Right cardiac atrium (tissue), 5 donors: ENCODE data around the gene ZFP91. TPM values are rescaled to one million over a fixed set of nuclear protein-coding genes. Genes with fewer than 3 reads are reported as not detected.

ENCODE experiments used
- ATAC-seq, 2 donors: fragments of 200-7000 bp; cut with Tn5 transposase; one replicate each; pipeline versions ENCODE4 v1.8.0 to v1.9.1; 2020; ENCODE audit warnings: moderate library complexity in 2 of 2, mild to moderate bottlenecking in 1 of 2
- DNase-seq, 3 donors: peaks; one replicate each; pipeline ENCODE4 v3.0.0-alpha.2; 2020
- H3K27ac ChIP-seq: one replicate; pipeline ENCODE4 v1.5.1; 2013; ENCODE audit warnings: mild to moderate bottlenecking, low read length, control low read depth, moderate library complexity
- H3K27me3 ChIP-seq: one replicate; pipeline ENCODE4 v1.6.1; 2013; ENCODE audit not compliant: control insufficient read depth, insufficient read depth
- H3K4me1 ChIP-seq: one replicate; pipeline ENCODE4 v1.6.1; 2013; ENCODE audit warnings: low read length; ENCODE audit not compliant: control insufficient read depth, insufficient read depth
- H3K4me3 ChIP-seq: one replicate; pipeline ENCODE4 v1.5.1; 2013; ENCODE audit warnings: low read length, control low read depth
- H3K9me3 ChIP-seq: one replicate; pipeline ENCODE4 v1.6.1; 2013; ENCODE audit warnings: low read length; ENCODE audit not compliant: control insufficient read depth
- WGBS: extraction: QIAGEN DNeasy Blood & Tissue Kit; methylation state at CpG from one replicate; pipeline ENCODE4 v1.1.7; 2013; 5-methylcytosine and 5-hydroxymethylcytosine counted together
- intact Hi-C, 4 donors: fragments of 100-400 bp; cut with DNase I; formaldehyde crosslinking; loops; one replicate each; pipeline versions ENCODE4 v1.11.0 to v1.14.0; 2022 to 2023
- long read RNA-seq, 4 donors: library from polyadenylated mRNA; unstranded; transcript quantifications; one replicate each; pipeline ENCODE4 v2.0.0, GENCODE V29; 2020 to 2021
- polyA plus RNA-seq: library from polyadenylated mRNA; stranded (reverse); fragments of 200-250 nt; gene quantifications from one replicate; pipeline ENCODE4 v1.2.3, GENCODE V29; 2013
- total RNA-seq, 4 donors: library from RNA; stranded (reverse); fragmentation: NEBNext Ultra II Directional; extraction: Animal tissue kit (Norgen Biotek cat#: 25700); gene quantifications; one replicate each; pipeline ENCODE4 v1.2.1, GENCODE V29; 2021
- donor health status: healthy with polysubstance abuse.
- donor health status: DM: no; HTN: yes; CAD: no.
- donor health status: DM: no; HTN: no; CAD: no.
- donor health status: DM: no; HTN: yes; CAD: no; lungs with severe emphysema.
- donor health status: DM: yes; HTN: yes; CAD: no.

The ZFP91 gene, protein sequence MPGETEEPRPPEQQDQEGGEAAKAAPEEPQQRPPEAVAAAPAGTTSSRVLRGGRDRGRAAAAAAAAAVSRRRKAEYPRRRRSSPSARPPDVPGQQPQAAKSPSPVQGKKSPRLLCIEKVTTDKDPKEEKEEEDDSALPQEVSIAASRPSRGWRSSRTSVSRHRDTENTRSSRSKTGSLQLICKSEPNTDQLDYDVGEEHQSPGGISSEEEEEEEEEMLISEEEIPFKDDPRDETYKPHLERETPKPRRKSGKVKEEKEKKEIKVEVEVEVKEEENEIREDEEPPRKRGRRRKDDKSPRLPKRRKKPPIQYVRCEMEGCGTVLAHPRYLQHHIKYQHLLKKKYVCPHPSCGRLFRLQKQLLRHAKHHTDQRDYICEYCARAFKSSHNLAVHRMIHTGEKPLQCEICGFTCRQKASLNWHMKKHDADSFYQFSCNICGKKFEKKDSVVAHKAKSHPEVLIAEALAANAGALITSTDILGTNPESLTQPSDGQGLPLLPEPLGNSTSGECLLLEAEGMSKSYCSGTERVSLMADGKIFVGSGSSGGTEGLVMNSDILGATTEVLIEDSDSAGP
- total RNA-seq (10 to 100 TPM; 53.3 to 60.9 (median 55.8) TPM), polyA plus RNA-seq (16.7 TPM)
- long read RNA-seq, donor 1, full-length matches to known transcripts: 40 of 83 reads
- long read RNA-seq, donor 1, partial matches to known transcripts: 29 of 83 reads
- long read RNA-seq, donor 1, other reads (novel, unspliced or antisense): 14 of 83 reads
- long read RNA-seq, donor 2, full-length matches to known transcripts: 14 of 21 reads
- long read RNA-seq, donor 2, partial matches to known transcripts: 4 of 21 reads
- long read RNA-seq, donor 2, other reads (novel, unspliced or antisense): 3 of 21 reads
- long read RNA-seq, donor 3, full-length matches to known transcripts: 4 of 6 reads
- long read RNA-seq, donor 3, partial matches to known transcripts: 2 of 6 reads
- long read RNA-seq, donor 3, other reads (novel, unspliced or antisense): 0 of 6 reads
- long read RNA-seq, donor 4, full-length matches to known transcripts: 8 of 12 reads
- long read RNA-seq, donor 4, partial matches to known transcripts: 1 of 12 reads
- long read RNA-seq, donor 4, other reads (novel, unspliced or antisense): 3 of 12 reads

DNA sequence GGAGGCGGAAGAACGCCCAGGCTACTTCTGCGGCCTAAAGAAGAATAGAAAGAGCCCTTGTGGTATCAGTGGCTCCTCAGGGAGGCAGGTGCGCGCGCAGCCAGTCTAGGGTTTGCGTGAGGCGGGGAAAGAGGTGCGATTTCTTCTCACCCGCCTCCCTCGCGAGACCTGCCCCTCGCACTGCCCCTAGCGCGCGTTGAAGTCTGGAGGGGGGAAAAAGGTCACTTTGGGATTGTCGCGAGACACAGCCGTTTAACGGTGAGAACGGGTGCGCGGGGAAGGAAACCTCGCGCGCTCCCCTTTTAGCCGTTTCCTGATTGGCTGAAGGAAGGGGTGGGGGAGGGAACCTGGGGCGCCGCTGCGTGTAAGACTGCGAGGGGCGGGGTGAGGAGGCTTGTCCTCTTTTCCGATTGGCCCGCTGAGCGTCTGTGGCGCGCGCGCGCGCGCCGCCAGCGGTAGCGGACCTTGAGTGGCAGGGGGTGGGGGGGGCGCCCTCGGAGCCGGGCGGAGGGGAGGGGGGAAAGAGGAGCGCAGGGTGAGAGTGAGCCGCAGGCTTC lies at the start of gene ZFP91:
Gene ZFP91, plus strand, starts transcription at position 429 of the 557 bp plus-strand sequence. CDS start 219 bp downstream, outside the sequence.
- Histone ChIP-seq H3K27me3 (no peaks in the 10 kb centered on the region), H3K9me3 (no peaks in the 10 kb centered on the region), H3K27ac (peak within 1 kb of the TSS; percentile 100), H3K4me3 (peak within 1 kb of the TSS; percentile 87), H3K4me1 (peaks cover 2% of the 10 kb centered on the region)
- peak; percentile 98 to 99 (median 99) for DNase-seq
- peak; percentile 92 to 93 for ATAC-seq
- under 1% methylated on average over 51 of the region's 51 CpGs for WGBS
- intact Hi-C loops: loop anchor here in 3 of 4 donors (10.0 kb wide), 1 partner anchor 96 kb away; no protein-coding TSS in a partner anchor

DNA sequence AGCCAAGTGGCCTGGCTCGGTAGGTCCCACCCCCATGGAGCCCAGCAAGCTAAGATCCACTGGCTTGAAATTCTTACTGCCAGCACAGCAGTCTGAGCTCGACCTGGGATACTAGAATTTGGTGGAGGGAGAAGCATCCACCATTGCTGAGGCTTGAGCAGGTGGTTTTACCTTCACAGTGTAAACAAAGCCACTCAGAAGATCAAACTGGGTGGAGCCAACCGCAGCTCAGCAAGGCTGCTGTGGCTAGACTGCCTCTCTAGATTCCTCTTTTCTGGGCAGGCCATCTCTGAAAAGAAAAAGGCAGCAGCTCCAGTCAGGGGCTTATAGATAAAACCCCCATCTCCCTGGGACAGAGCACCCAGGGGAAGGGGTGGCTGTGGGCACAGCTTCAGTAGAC lies 48.6 kb upstream of the ZFP91 start:
- no peaks in the 10 kb centered on the region for H3K27me3 ChIP-seq
- intact Hi-C loops: no loop called here

DNA sequence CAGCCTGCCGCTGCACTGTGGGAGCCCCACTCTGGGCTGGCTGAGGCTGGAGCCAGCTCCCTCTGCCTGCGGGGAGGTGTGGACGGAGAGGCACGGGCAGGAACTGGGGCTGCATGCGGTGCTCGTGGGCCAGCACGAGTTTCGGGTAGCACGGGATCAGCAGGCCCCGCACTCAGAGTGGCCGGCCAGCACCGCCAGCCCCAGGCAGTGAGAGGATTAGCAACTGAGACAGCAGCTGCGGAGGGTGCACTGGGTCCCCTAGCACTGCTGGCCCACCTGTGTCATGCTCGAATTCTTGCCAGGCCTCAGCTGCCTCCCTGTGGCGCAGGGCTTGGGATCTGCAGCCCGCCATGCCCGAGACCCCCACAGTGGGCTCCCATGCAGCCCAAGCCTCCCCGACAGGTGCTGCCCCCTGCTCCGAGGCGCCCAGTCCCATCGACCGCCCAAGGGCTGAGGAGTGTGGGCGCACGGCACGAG lies 47.0 kb upstream of the ZFP91 start:
- no peaks in the 10 kb centered on the region for H3K4me1 ChIP-seq
- intact Hi-C loops: no loop called here
- DNase-seq (no peak), ATAC-seq (no peak)
- 94% methylated on average over 25 of the region's 25 CpGs for WGBS
- no peaks in the 10 kb centered on the region for H3K9me3 ChIP-seq
- no peak overlapping the region for H3K4me3 ChIP-seq
- H3K27ac ChIP-seq: no peak overlapping the region
- H3K27me3 ChIP-seq: no peaks in the 10 kb centered on the region

More for the DNA sequence above, 48.6 kb upstream of the ZFP91 start:
- DNase-seq (no peak), ATAC-seq (no peak)
- 79% methylated on average over 3 of the region's 3 CpGs for WGBS
- Histone ChIP-seq H3K27ac (no peak overlapping the region), H3K4me1 (no peaks in the 10 kb centered on the region), H3K4me3 (no peak overlapping the region), H3K9me3 (no peaks in the 10 kb centered on the region)

DNA sequence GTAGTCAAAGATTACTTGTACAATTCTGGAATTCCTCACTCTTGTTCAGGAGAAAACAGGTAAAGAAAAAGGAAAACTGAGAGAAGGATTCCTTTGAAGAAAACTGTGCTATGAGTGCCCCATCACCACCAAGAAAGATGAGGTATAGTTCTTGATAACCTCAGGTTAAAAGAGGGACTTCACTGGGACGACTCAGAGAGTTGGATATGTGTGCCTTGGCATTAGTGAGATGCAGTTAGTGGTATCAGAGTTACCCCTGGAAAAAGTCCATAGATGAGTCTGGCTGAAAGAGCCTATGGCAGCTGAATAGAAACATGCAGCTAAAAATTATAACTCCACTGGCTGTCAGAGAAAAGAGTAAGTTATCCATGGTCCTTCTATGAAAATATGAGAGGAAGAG lies 32.0 kb upstream of the ZFP91 start:
- intact Hi-C loops: no loop called here
- WGBS: 58% methylated on average over 1 of the region's 1 CpG
- H3K27ac ChIP-seq: no peak overlapping the region
- H3K4me3 ChIP-seq: no peak overlapping the region
- no peaks in the 10 kb centered on the region for H3K4me1 ChIP-seq
- DNase-seq (no peak), ATAC-seq (no peak)
- no peaks in the 10 kb centered on the region for H3K27me3 ChIP-seq
- no peaks in the 10 kb centered on the region for H3K9me3 ChIP-seq

DNA sequence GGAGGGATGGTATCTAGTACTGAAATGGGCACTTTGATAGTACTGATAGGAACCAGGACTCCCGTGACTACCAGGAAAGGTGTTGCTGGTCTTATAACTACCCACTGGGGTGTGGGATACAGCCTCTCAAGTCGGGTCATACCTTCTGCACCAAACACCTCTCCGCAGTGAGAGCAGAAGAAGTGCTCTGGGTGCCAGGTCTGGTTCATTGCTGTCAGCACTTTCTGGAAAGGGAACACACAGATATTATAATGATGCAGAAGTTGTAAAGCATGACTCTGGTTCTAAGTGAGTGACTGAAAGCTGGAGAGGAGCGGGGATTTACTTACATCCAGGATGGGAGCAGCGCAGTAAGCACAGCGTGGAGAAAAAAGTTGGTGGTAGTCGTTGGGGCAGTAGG lies 29.2 kb upstream of the ZFP91 start:
- Histone ChIP-seq H3K4me1 (no peaks in the 10 kb centered on the region), H3K9me3 (no peaks in the 10 kb centered on the region), H3K27ac (no peak overlapping the region), H3K4me3 (no peak overlapping the region), H3K27me3 (no peaks in the 10 kb centered on the region)
- intact Hi-C loops: no loop called here
- ATAC-seq (peak; percentile 70 to 88), DNase-seq (no peak)
- WGBS: 72% methylated on average over 7 of the region's 7 CpGs

DNA sequence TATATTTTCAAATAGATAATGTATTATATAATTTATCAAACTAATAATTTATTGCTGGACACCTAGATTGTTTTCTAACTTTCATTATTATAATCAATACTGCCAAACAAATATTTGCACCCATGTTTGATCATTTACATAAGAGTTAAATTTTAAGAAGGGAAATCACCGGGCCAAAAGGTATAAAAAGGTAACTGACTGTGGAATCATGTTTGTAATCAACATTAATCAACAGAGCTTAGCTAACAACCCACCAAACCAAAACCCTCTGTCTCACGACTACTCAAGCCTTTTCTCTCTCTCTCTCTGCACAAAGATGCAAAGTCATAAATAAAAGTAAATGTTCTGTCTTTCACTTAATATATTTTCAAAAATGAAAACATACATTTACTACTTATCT lies 18.0 kb upstream of the ZFP91 start:
- intact Hi-C loops: no loop called here
- DNase-seq (no peak), ATAC-seq (no peak)
- no peaks in the 10 kb centered on the region for H3K9me3 ChIP-seq
- H3K4me3 ChIP-seq: no peak overlapping the region
- no peaks in the 10 kb centered on the region for H3K27me3 ChIP-seq
- no peak overlapping the region for H3K27ac ChIP-seq
- WGBS: 45% methylated on average over 2 of the region's 2 CpGs
- no peaks in the 10 kb centered on the region for H3K4me1 ChIP-seq

DNA sequence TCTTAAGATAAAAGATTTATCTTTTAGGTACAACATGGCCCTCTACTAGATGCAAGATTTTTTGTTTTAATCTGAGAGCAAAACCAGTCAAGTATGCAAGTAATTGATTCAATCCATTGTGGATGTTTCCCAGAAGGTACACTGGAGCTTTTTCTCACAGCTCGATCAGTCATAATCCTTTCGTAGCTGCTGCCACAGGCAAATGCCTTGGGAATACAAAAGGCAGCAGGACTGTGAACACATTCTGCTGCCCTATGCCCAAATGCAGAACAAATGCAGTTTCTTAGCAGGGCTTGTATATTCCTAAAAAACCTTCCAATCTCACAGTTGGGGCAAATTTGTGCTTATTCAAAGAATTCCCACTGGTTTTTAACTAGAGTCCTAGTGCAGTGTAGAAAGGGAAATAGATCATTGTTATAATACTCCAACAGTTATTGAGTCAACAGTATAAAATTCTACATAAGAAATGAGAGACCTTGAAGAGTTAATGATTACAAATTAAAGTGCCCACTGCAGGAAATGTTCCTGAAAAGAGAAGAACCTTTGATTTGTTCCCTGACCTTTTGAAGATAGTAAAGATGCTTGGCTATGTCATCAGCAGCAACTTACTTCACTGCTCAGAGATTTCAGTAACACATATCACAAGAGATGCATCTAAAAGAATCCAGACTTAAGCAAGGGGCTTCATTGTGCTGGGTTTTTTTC lies 17.3 kb upstream of the ZFP91 start:
- intact Hi-C loops: no loop called here

DNA sequence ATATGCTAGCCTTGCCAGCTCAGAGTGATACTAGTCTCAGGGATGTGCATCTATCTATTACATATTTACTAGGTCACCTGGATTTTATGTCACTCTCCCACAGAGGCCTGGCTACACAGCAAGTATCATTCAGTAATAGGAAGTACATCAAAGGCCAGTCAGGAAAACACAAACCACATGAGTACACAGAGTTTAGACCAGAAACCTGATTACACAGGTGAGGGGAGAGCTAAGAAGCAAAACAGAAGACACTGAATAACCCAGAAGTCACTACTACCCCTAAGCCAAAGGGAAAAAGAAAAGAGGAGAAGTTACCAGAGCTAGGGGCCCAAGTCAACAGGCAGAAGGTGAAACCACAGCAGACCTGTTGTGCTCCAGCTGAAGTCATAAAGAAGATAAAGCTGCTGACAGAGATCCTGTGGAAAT lies 16.5 kb upstream of the ZFP91 start:
- DNase-seq: no peak
- H3K4me1 ChIP-seq: no peaks in the 10 kb centered on the region
- H3K27ac ChIP-seq: no peak overlapping the region
- intact Hi-C loops: no loop called here
- no peak for ATAC-seq
- H3K9me3 ChIP-seq: no peaks in the 10 kb centered on the region
- H3K4me3 ChIP-seq: no peak overlapping the region
- no peaks in the 10 kb centered on the region for H3K27me3 ChIP-seq

More for the DNA sequence above, 17.3 kb upstream of the ZFP91 start:
- Histone ChIP-seq H3K27me3 (no peaks in the 10 kb centered on the region), H3K9me3 (no peaks in the 10 kb centered on the region), H3K4me1 (no peaks in the 10 kb centered on the region), H3K27ac (no peak overlapping the region), H3K4me3 (no peak overlapping the region)
- DNase-seq: no peak
- no peak for ATAC-seq
- 68% methylated on average over 2 of the region's 2 CpGs for WGBS

DNA sequence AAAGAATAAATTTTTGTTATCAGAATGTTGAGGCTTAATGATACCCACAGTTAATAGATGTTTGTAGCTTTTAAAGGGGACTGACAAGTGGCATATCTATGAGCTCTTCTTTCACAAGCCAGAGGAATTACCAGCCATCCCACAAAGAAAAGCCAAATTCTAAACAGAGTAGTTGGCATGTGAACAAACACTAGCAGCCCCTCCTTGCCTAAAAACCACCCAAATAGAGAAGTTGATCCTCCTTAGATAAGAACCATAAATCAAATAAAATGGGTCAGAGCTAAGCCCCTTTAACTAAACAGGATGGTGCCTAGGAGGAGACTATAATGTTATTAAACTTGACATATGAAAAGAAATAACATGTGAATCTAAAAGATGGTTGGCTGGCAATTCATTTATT lies 14.6 kb upstream of the ZFP91 start:
- H3K4me1 ChIP-seq: no peaks in the 10 kb centered on the region

DNA sequence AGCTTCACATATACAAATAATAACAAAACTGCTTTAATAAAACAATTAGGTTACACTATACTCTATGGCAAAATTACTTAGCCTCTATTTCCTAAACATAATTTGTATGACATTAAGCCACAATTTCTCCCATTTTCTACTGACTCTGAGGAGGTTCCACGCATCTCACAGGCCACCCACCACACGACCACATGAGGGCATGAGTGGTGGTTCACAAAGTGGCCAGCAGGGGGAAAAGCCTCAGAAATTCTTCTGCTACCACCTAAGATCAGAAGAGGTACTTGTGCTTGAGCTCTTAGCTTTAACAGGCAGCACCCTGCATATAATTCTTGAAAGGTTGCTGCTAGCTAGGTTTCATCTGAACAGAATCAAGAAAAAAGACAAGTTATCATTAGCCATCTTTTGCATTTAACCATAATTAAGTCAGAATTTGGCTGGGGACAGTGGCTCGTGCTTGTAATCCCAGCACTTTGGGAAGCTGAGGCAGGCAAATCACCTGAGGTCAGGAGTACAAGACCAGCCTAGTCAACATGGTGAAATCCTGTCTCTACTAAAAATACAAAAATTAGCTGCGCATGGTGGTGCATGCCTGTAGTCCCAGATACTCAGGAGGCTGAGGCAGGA lies 10.9 kb upstream of the ZFP91 start:
- no peaks in the 10 kb centered on the region for H3K9me3 ChIP-seq
- 59% methylated on average over 4 of the region's 4 CpGs for WGBS
- H3K4me3 ChIP-seq: no peak overlapping the region
- intact Hi-C loops: no loop called here
- H3K27ac ChIP-seq: no peak overlapping the region
- H3K4me1 ChIP-seq: no peaks in the 10 kb centered on the region
- DNase-seq: peak; percentile 41 to 68 (median 60)
- peak; percentile 41 to 71 for ATAC-seq
- H3K27me3 ChIP-seq: no peaks in the 10 kb centered on the region

More for the DNA sequence above, 14.6 kb upstream of the ZFP91 start:
- intact Hi-C loops: no loop called here
- no peak for DNase-seq
- ATAC-seq: no peak
- no peak overlapping the region for H3K27ac ChIP-seq
- no peak overlapping the region for H3K4me3 ChIP-seq
- H3K9me3 ChIP-seq: no peaks in the 10 kb centered on the region
- no peaks in the 10 kb centered on the region for H3K27me3 ChIP-seq
